Calu3 (cell line): Measurements from ENCODE around the gene ITGA7. TPM values are rescaled to one million over a fixed set of nuclear protein-coding genes. Genes with fewer than 3 reads are reported as not detected.

ENCODE experiments used
- BruUV-seq: library from RNA; stranded (reverse); fragments of 400-500 nt; replicated peaks from 2 replicates; lab custom pipeline; 2021; lab: Mats Ljungman, UMichigan
- CTCF ChIA-PET: fragments of 300-600 bp; sonication (Branson Sonifier 250); formaldehyde crosslinking; loops from one replicate; lab custom pipeline; 2022; ENCODE audit warnings: antibody characterized with exemption; lab: Charles Lee
- DNase-seq: peaks from one replicate; pipeline ENCODE4 v3.0.0; 2022
- H3K27ac Mint-ChIP-seq: one replicate; pipeline ENCODE4 v1.8.0; 2022; ENCODE audit warnings: mixed read lengths; ENCODE audit not compliant: unreplicated experiment
- H3K27me3 Mint-ChIP-seq: one replicate; pipeline ENCODE4 v1.8.0; 2022; ENCODE audit warnings: mixed read lengths; ENCODE audit not compliant: unreplicated experiment
- H3K36me3 Mint-ChIP-seq: one replicate; pipeline ENCODE4 v1.8.0; 2022; ENCODE audit warnings: mild to moderate bottlenecking, moderate library complexity, mixed read lengths; ENCODE audit not compliant: insufficient read depth, unreplicated experiment
- H3K4me1 Mint-ChIP-seq: one replicate; pipeline ENCODE4 v1.8.0; 2022; ENCODE audit warnings: mild to moderate bottlenecking, low read depth, mixed read lengths; ENCODE audit not compliant: unreplicated experiment
- H3K4me3 Mint-ChIP-seq: one replicate; pipeline ENCODE4 v1.8.0; 2022; ENCODE audit warnings: mild to moderate bottlenecking, low read depth, moderate library complexity, mixed read lengths; ENCODE audit not compliant: unreplicated experiment
- H3K9me3 Mint-ChIP-seq: one replicate; pipeline ENCODE4 v1.8.0; 2022; ENCODE audit warnings: low read depth, mixed read lengths; ENCODE audit not compliant: unreplicated experiment
- CTCF ChIP-seq: fragments of 200-600 bp; IDR thresholded peaks from one replicate; pipeline ENCODE4 v1.8.0; 2022; ENCODE audit warnings: antibody characterized with exemption; ENCODE audit not compliant: unreplicated experiment
- intact Hi-C: fragments of 100-400 bp; cut with micrococcal nuclease; formaldehyde crosslinking; loops from one replicate; pipeline ENCODE4 v1.10.0; 2022; ENCODE audit not compliant: unreplicated experiment
- total RNA-seq: library from RNA; stranded (reverse); gene quantifications from 2 replicates; pipeline ENCODE4 v1.2.3, GENCODE V29; 2022

ITGA7 gene
- total RNA-seq, 1 experiment from 2014 or later = 5.9 TPM

GRCh38 chr12:55642669-55643068, 65.0 kb downstream of the ITGA7 start:
- Mint-ChIP-seq H3K27ac (no peak overlapping the region), H3K36me3 (peaks cover 9% of the 10 kb centered on the region), H3K27me3 (peaks cover 60% of the 10 kb centered on the region), H3K4me1 (peaks cover 17% of the 10 kb centered on the region), H3K4me3 (no peak overlapping the region), H3K9me3 (no peaks in the 10 kb centered on the region)
- TF ChIP-seq CTCF = no peak
- no peak for DNase-seq
- no TSS peak for BruUV-seq
- CTCF ChIA-PET = interaction anchor here (0.6 kb wide), 1 partner anchor 39 kb away, joined by 3 read pairs; a partner anchor contains a TSS
- intact Hi-C loops = no loop called here

- Mint-ChIP-seq H3K36me3 (peaks cover 9% of the 10 kb centered on the region), H3K9me3 (no peaks in the 10 kb centered on the region), H3K4me3 (no peak overlapping the region), H3K4me1 (peaks cover 17% of the 10 kb centered on the region), H3K27ac (no peak overlapping the region), H3K27me3 (peaks cover 64% of the 10 kb centered on the region)
- BruUV-seq = no TSS peak
- DNase-seq = no peak
- intact Hi-C loops = no loop called here
- CTCF ChIA-PET = interaction anchor here (0.6 kb wide), 1 partner anchor 39 kb away, joined by 3 read pairs; a partner anchor contains a TSS
- TF ChIP-seq CTCF = no peak
Observed at GRCh38 chr12:55642267-55642666, 65.4 kb downstream of the ITGA7 start.

- H3K4me3 Mint-ChIP-seq = no peak overlapping the region
- CTCF ChIA-PET = no interaction called here
- no peak overlapping the region for H3K27ac Mint-ChIP-seq
- peaks cover 6% of the 10 kb centered on the region for H3K36me3 Mint-ChIP-seq
- TF ChIP-seq CTCF = no peak
- no TSS peak for BruUV-seq
- H3K9me3 Mint-ChIP-seq = no peaks in the 10 kb centered on the region
- peaks cover 71% of the 10 kb centered on the region for H3K27me3 Mint-ChIP-seq
- peaks cover 11% of the 10 kb centered on the region for H3K4me1 Mint-ChIP-seq
- no peak for DNase-seq
- intact Hi-C loops = no loop called here
Observed at GRCh38 chr12:55641595-55641994, 66.1 kb downstream of the ITGA7 start.

- Mint-ChIP-seq H3K27me3 (peaks cover 72% of the 10 kb centered on the region), H3K27ac (no peak overlapping the region), H3K36me3 (no peaks in the 10 kb centered on the region), H3K4me1 (no peaks in the 10 kb centered on the region), H3K4me3 (no peak overlapping the region), H3K9me3 (no peaks in the 10 kb centered on the region)
- CTCF ChIA-PET = no interaction called here
- no peak for DNase-seq
- intact Hi-C loops = no loop called here
- no TSS peak for BruUV-seq
- TF ChIP-seq CTCF = no peak
Observed at GRCh38 chr12:55637467-55637866, 70.2 kb downstream of the ITGA7 start.
